Adrenal gland (tissue), 12 donors: ENCODE measurements around the gene CDH16. TPM values are rescaled to one million over a fixed set of nuclear protein-coding genes. Genes with fewer than 3 reads are reported as not detected.

Experiments
- DNase-seq, 7 donors: peaks; one replicate each; pipeline ENCODE4 v3.0.0-alpha.2; 2019 to 2020
- H3K27ac ChIP-seq, 5 donors: fragments of 200-600 bp; sonication (generic) in 4 of 5; 1 replicate in 3 of 5; 2 replicates in 2 of 5; pipeline versions ENCODE4 v1.5.1 to v1.8.0; 2016 to 2020; ENCODE audit warnings: mild to moderate bottlenecking in 1 of 5
- H3K27me3 ChIP-seq: fragments of 200-600 bp; 2 replicates; pipeline ENCODE4 v1.8.0; 2021
- H3K36me3 ChIP-seq, 2 donors: fragments of 200-600 bp; replicated peaks in 1 of 2; 1 replicate in 1 of 2; 2 replicates in 1 of 2; pipeline versions ENCODE4 v1.5.1 to v1.8.0; 2018 to 2022
- H3K4me1 ChIP-seq, 2 donors: fragments of 200-600 bp; replicated peaks in 1 of 2; 1 replicate in 1 of 2; 2 replicates in 1 of 2; pipeline versions ENCODE4 v1.5.1 to v1.8.0; 2018 to 2021
- H3K4me3 ChIP-seq, 4 donors: fragments of 200-600 bp; sonication (generic) in 3 of 4; one replicate each; pipeline ENCODE4 v1.5.1; 2016 to 2018
- H3K9me3 ChIP-seq, 3 donors: fragments of 200-600 bp; sonication (generic) in 1 of 3; replicated peaks in 1 of 3; 1 replicate in 2 of 3; 2 replicates in 1 of 3; pipeline versions ENCODE4 v1.5.1 to v1.8.0; 2016 to 2021
- CTCF ChIP-seq, 6 experiments: fragments of 450-650 bp in 4 of 6; fragments of 200-600 bp in 2 of 6; sonication (generic) in 1 of 6; IDR thresholded peaks; 1 replicate in 5 of 6; 2 replicates in 1 of 6; pipeline versions ENCODE4 v1.5.1 to v1.8.0; 2016 to 2021; ENCODE audit warnings: antibody characterized with exemption in 6 of 6, mild to moderate bottlenecking in 2 of 6, moderate library complexity in 1 of 6
- POLR2A ChIP-seq, 2 donors: fragments of 450-650 bp; IDR thresholded peaks; one replicate each; pipeline ENCODE4 v1.6.1; 2017; ENCODE audit warnings: antibody characterized with exemption in 2 of 2, mild to moderate bottlenecking in 2 of 2, moderate library complexity in 1 of 2
- WGBS, 4 donors: extraction: QIAGEN DNeasy Blood & Tissue Kit in 2 of 4; methylation state at CpG; one replicate each; pipeline versions ENCODE4 v1.1.5 to v1.1.7; 2013 to 2017; 5-methylcytosine and 5-hydroxymethylcytosine counted together
- intact Hi-C, 2 donors: fragments of 100-400 bp; cut with DNase I; formaldehyde crosslinking; loops; one replicate each; pipeline versions ENCODE4 v1.14.1 to v1.15.0; 2022 to 2023
- polyA plus RNA-seq, 3 donors: library from polyadenylated mRNA; stranded (reverse); fragments of 200-250 nt in 2 of 3; fragments of 350-450 nt in 1 of 3; fragmentation: Illumina TruSeq in 1 of 3; extraction: RNeasy Lipid Tissue Mini Kit (QIAGEN cat#74804) in 1 of 3; gene quantifications; one replicate each; pipeline ENCODE4 v1.2.3, GENCODE V29; 2013 to 2014
- total RNA-seq, 9 donors: library from RNA; depleted of rRNA in 4 of 9; stranded (reverse); fragments of >200 nt in 4 of 9; fragments of 120-200 nt in 1 of 9; fragmentation: NEBNext Ultra II Directional in 1 of 9; extraction: Animal tissue kit (Norgen Biotek cat#: 25700) in 1 of 9; gene quantifications; one replicate each; pipeline versions ENCODE4 v1.1.0 to v1.2.4, GENCODE V29; 2013 to 2023
- donor health status: healthy with polysubstance abuse.
- donor health status: Bipolar disorder and iron deficiency.
- donor health status: DM: yes; HTN: yes; CAD: no.
- donor health status: DM: no; HTN: no; CAD: no.
- donor health status: DM: no; HTN: no; CAD: no.
- donor health status: DM: yes; HTN: yes; CAD: no.

Gene CDH16
- total and polyA plus RNA-seq, 12 donors, result 0.69 TPM; not detected in 11

- no peak overlapping the region for H3K4me3 ChIP-seq
- TF ChIP-seq POLR2A (IDR thresholded peaks at IDR 0.05), result no peak
- no peak for TF ChIP-seq CTCF (IDR thresholded peaks at IDR 0.05)
- no peak overlapping the region for H3K27ac ChIP-seq
- DNase-seq, result no peak
- H3K36me3 ChIP-seq, result no peaks in the 10 kb centered on the region
- H3K9me3 ChIP-seq, result no peaks in the 10 kb centered on the region
- 88 to 93% (median 90%) methylated on average over 12 to 13 of the region's 13 CpGs for WGBS, 4 donors
- intact Hi-C loops, result no loop called here
- H3K4me1 ChIP-seq, result peaks cover 11 to 21% of the 10 kb centered on the region in 2 donors
- no peaks in the 10 kb centered on the region for H3K27me3 ChIP-seq
These were observed 14.2 kb downstream of the CDH16 start for GRCh38 chr16:66904428-66904845.

- Histone ChIP-seq H3K27ac (peak overlapping the region in 1 of 5 donors; percentile 18), H3K4me3 (no peak overlapping the region), H3K9me3 (no peaks in the 10 kb centered on the region), H3K27me3 (no peaks in the 10 kb centered on the region), H3K4me1 (peaks cover 15 to 28% of the 10 kb centered on the region in 2 donors), H3K36me3 (no peaks in the 10 kb centered on the region)
- no peak for TF ChIP-seq CTCF (IDR thresholded peaks at IDR 0.05)
- no peak for TF ChIP-seq POLR2A (IDR thresholded peaks at IDR 0.05)
- intact Hi-C loops, result no loop called here
- 83 to 85% (median 84%) methylated on average over 10 to 11 of the region's 11 CpGs; no CpG with 5 or more reads in 1 of the 4 donors for WGBS, 4 donors
- DNase-seq, result no peak
These were observed 14.9 kb downstream of the CDH16 start for GRCh38 chr16:66903544-66904427.

- Histone ChIP-seq H3K27ac (peak overlapping the region in 1 of 5 donors; percentile 18), H3K36me3 (no peaks in the 10 kb centered on the region), H3K9me3 (no peaks in the 10 kb centered on the region), H3K27me3 (no peaks in the 10 kb centered on the region), H3K4me1 (peaks cover 20 to 37% of the 10 kb centered on the region in 2 donors), H3K4me3 (no peak overlapping the region)
- TF ChIP-seq POLR2A (IDR thresholded peaks at IDR 0.05), result no peak
- no peak for TF ChIP-seq CTCF (IDR thresholded peaks at IDR 0.05)
- no peak for DNase-seq
- 66 to 84% (median 83%) methylated on average over 9 to 14 of the region's 14 CpGs for WGBS, 4 donors
- intact Hi-C loops, result no loop called here
These were observed 15.8 kb downstream of the CDH16 start for GRCh38 chr16:66902648-66903543.

GRCh38 chr16:66901626-66902025 is 17.1 kb downstream of the CDH16 start:
- H3K4me1 ChIP-seq, result peaks cover 20 to 39% of the 10 kb centered on the region in 2 donors
- no peaks in the 10 kb centered on the region for H3K9me3 ChIP-seq
- H3K27me3 ChIP-seq, result no peaks in the 10 kb centered on the region
- H3K36me3 ChIP-seq, result no peaks in the 10 kb centered on the region
- peak overlapping the region in 2 of 5 donors; percentile 78 to 88 for H3K27ac ChIP-seq
- WGBS, 4 donors, result 86 to 93% (median 89%) methylated on average over 5 to 10 of the region's 10 CpGs
- DNase-seq, result no peak
- TF ChIP-seq CTCF (IDR thresholded peaks at IDR 0.05) (no peak), POLR2A (IDR thresholded peaks at IDR 0.05) (no peak)
- intact Hi-C loops, result no loop called here
- H3K4me3 ChIP-seq, result no peak overlapping the region
